Measurements from ENCODE around the gene GRPR. TPM values are rescaled to one million over a fixed set of nuclear protein-coding genes. Genes with fewer than 3 reads are reported as not detected.
A peak's percentile ranks its signal among the peaks of the same experiment; 100 is the strongest.

Gene GRPR
- total RNA-seq, 6 experiments from 2014 or later = 0.11 to 0.28 (median 0.23) TPM; not detected in 1

GRCh38 chrX:16187024-16187760 is 63.8 kb downstream of the GRPR start:
- Mint-ChIP-seq H3K36me3 (ENCODE audit: low read depth) (peaks cover 5% of the 10 kb centered on the region; the same call in 1 of the 2 replicates), H3K27me3 (ENCODE audit: insufficient read depth) (no peaks in the 10 kb centered on the region; the same call in 1 of the 2 replicates), H3K4me3 (no peak overlapping the region), H3K4me1 (ENCODE audit: low read depth) (peaks cover 37% of the 10 kb centered on the region), H3K9me3 (peaks cover 5% of the 10 kb centered on the region; the same call in 1 of the 2 replicates), H3K27ac (no peak overlapping the region)
- TF ChIP-seq CTCF (IDR thresholded peaks at IDR 0.05) = no peak
- DNase-seq = no peak

GRCh38 chrX:16188687-16189086 is 65.3 kb downstream of the GRPR start:
- H3K36me3 Mint-ChIP-seq (ENCODE audit: low read depth) = peaks cover 3% of the 10 kb centered on the region; the same call in 1 of the 2 replicates
- TF ChIP-seq CTCF (IDR thresholded peaks at IDR 0.05) = no peak
- H3K27me3 Mint-ChIP-seq (ENCODE audit: insufficient read depth) = no peaks in the 10 kb centered on the region
- H3K4me3 Mint-ChIP-seq = no peak overlapping the region
- H3K9me3 Mint-ChIP-seq = peaks cover 3% of the 10 kb centered on the region; the same call in 1 of the 2 replicates
- no peak overlapping the region for H3K27ac Mint-ChIP-seq
- peaks cover 40% of the 10 kb centered on the region for H3K4me1 Mint-ChIP-seq (ENCODE audit: low read depth)
- no peak for DNase-seq

- no peak for TF ChIP-seq CTCF (IDR thresholded peaks at IDR 0.05)
- no peaks in the 10 kb centered on the region for H3K27me3 Mint-ChIP-seq (ENCODE audit: insufficient read depth)
- no peaks in the 10 kb centered on the region for H3K9me3 Mint-ChIP-seq
- H3K4me3 Mint-ChIP-seq = no peak overlapping the region
- DNase-seq = no peak
- H3K27ac Mint-ChIP-seq = no peak overlapping the region
- H3K4me1 Mint-ChIP-seq (ENCODE audit: low read depth) = peaks cover 28% of the 10 kb centered on the region
- no peaks in the 10 kb centered on the region for H3K36me3 Mint-ChIP-seq (ENCODE audit: low read depth)
These were observed 68.2 kb downstream of the GRPR start for GRCh38 chrX:16191605-16192004.

- no peak for TF ChIP-seq CTCF (IDR thresholded peaks at IDR 0.05)
- H3K4me1 Mint-ChIP-seq (ENCODE audit: low read depth) = peaks cover 17% of the 10 kb centered on the region
- no peaks in the 10 kb centered on the region for H3K9me3 Mint-ChIP-seq
- H3K27me3 Mint-ChIP-seq (ENCODE audit: insufficient read depth) = peaks cover 1% of the 10 kb centered on the region; the same call in 1 of the 2 replicates
- H3K36me3 Mint-ChIP-seq (ENCODE audit: low read depth) = no peaks in the 10 kb centered on the region
- H3K27ac Mint-ChIP-seq = peak overlapping the region; percentile 59
- H3K4me3 Mint-ChIP-seq = no peak overlapping the region
- peak; percentile 0 for DNase-seq
These were observed 73.5 kb downstream of the GRPR start for GRCh38 chrX:16196829-16197228.

GRCh38 chrX:16199343-16199742 is 76.0 kb downstream of the GRPR start:
- DNase-seq = no peak
- H3K4me3 Mint-ChIP-seq = no peak overlapping the region
- H3K36me3 Mint-ChIP-seq (ENCODE audit: low read depth) = no peaks in the 10 kb centered on the region
- H3K27me3 Mint-ChIP-seq (ENCODE audit: insufficient read depth) = peaks cover 1% of the 10 kb centered on the region; the same call in 1 of the 2 replicates
- peaks cover 11% of the 10 kb centered on the region for H3K4me1 Mint-ChIP-seq (ENCODE audit: low read depth)
- H3K27ac Mint-ChIP-seq = no peak overlapping the region
- no peaks in the 10 kb centered on the region for H3K9me3 Mint-ChIP-seq
- no peak for TF ChIP-seq CTCF (IDR thresholded peaks at IDR 0.05)

Measured in HFFc6 (cell line).